NCI-H748 (cell line): ENCODE data around the gene ZNF428.
"Not testable (repeated sequence)": the region's sequence is repeated elsewhere in the genome, so short reads cannot be mapped to it uniquely, and the experiment has no call there.

Experiments
- DNase-seq: peaks from one replicate; lab custom pipeline; 2025; ENCODE audit not compliant: unreplicated experiment; lab: John Stamatoyannopoulos, UW

The ZNF428 gene

GRCh38 chr19:43620061-43621001, 902 bp upstream of the ZNF428 start:
- no peak for DNase-seq

DNA sequence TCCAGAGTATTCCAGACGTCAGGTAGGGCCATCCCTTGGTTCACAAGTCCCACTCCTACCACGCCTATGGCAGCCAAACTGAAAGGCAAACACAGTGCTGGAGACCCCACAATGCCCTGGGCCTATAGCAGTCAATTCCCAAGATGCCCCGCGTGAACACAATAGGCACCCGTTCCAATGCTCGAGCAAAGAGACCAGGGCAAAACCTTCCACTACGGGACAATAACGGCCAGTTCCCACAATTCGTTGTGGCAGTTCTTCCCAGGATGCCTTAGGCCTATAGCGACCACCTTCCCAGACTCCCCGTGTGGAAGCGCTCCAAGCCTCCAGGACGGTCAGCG, 538 bp downstream of the ZNF428 start:
- DNase-seq: peak; percentile 85

DNA sequence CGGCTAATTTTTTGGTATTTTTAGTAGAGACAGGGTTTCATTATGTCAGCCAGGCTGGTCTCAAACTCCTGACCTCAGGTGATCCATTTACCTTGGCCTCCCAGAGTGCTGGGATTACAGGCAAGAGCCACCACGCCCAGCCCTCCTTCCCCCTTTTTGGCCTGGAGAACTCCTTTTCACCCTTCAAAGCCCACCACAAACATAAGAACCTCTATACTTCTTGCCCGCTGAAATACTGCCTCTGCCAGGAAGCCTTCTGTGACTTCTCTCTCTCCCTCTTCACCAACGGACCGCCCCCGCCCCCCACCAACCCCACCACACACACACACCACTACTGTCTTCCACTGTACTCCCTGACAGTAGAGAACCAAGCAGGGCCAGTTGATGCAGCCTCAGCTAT, 2.5 kb downstream of the ZNF428 start:
- DNase-seq: no peak

GRCh38 chr19:43616306-43616705, 3.1 kb downstream of the ZNF428 start:
- DNase-seq: no peak

GRCh38 chr19:43612374-43612773, 7.1 kb downstream of the ZNF428 start:
- no peak for DNase-seq

- DNase-seq: no peak
These were observed 7.6 kb downstream of the ZNF428 start, which contains the start of gene SRRM5 for GRCh38 chr19:43611788-43612187. TSS of gene SRRM5 (plus strand) at chr19:43612088. CDS start at chr19:43612122, 34 bp downstream.

- no peak for DNase-seq
These were observed 8.9 kb downstream of the ZNF428 start for GRCh38 chr19:43610493-43610892.

DNA sequence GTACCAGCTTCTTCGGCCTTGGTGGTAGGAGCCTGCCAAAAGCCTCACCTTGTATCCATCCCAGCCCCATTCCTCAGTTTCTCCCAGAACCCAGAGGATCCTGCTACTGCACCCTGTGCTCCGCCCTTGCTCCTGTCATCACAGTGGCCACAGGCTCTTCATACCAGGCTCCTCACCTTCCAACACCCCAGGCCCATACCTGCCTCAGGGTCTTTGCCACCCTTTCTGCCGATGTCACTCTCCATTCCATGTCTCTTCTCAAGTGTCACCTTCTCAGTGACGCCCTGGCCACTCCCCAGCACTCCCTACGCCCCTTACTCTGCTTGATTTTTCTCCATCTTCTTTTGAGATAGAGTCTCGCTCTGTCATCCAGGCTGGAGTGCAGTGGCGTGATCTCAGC, 9.6 kb downstream of the ZNF428 start:
- DNase-seq: no peak

DNA sequence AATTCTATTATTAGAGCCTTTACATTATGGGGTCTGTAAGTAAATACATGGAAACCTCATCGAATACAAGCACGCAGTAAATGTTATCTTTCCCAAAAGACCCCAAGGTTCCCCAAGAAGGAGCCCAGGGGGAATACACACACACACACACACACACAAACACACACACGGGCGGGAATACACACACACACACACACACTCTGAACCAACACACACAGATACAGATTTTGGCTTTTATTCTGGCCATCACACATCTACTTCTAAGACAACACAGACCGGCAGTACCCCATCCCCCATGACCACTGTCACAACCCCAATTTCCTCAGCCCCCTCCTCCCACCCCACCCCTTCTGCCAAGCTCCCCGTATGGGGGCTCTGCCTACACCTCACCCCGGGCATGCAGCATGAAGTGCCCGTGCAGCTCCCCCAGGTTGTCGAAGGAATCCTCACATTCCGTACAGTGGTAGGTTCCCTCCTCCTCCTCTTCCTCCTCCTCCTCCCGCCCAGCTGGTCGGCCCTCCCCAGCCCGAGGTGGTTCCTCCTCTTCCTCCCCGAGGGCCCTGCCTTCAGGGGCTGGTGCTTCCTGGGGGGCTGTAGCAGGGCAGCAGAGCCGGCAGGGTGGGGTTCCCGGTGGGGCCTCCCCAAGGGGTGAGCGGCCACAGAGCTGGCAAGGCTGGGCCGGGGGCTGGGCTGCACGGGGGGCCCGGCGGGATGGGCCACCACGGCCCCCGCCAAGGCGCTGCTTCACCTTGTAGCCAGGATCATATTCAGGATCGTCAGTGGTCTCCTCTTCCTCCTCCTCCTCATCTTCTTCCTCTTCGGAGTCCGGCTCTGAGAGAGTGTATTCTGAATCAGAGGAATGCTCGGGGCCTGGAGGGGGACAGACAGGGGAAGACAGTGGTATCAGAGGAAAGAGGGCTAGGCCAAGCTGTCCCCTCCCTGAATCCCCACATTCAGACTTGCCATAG, 11.9 kb downstream of the ZNF428 start:
- no peak for DNase-seq

DNA sequence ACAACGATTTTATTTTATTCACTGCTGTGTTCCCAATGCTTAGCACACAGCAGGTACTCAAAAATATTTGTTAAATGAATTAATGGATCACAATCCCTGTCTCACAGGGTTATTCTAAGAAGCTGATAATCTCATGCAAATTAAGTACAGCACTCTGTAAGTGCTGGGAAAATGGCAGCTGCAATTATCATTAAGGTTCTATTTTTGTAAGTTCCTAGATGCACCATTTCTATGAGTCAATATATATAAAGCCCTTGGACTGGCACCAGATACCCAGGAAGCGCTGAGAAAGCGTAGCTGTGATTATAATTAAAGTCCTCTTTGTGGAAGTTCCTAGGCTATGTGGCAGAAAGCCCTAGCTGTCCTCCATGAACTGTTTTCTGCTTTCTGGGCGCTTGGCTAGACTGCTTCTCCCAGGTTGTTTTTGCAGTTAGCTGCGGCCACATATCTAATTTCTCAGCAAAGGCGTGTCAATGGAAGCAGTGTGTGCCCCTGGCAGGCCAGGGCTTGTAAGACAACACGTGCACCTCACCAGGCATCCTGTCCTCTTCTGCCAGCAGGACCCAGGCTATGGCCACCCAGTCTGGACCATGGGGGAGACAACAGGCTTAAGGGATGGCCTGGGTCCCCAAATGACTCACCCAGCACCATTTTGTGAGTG, 12.7 kb downstream of the ZNF428 start:
- no peak for DNase-seq

- DNase-seq: peak; percentile 21
These were observed 13.4 kb downstream of the ZNF428 start for GRCh38 chr19:43605875-43606568.

GRCh38 chr19:43600326-43600725, 19.1 kb downstream of the ZNF428 start:
- not testable (repeated sequence) for DNase-seq

GRCh38 chr19:43599635-43600295, 19.7 kb downstream of the ZNF428 start:
- no peak for DNase-seq

GRCh38 chr19:43598445-43599240, 20.8 kb downstream of the ZNF428 start:
- DNase-seq: no peak

DNA sequence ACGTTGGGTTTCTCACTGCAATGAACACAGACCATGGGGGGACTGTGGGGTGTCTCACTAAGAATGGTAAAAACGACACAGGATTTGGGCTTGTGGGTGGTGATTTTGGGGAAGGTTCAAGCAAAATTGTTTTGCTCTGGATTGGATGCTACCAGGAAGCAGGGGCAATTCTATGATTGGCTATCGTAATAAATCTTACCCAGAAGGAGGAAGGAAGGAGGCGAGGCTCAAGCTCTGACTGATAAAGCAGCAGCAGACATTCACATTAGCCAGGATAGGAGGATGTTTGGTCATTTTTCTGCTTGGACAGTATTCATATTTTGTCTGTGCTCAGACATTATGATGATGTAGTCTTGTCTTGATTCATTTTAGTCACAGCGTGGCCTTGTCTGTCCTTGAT, 21.6 kb downstream of the ZNF428 start:
- DNase-seq: no peak

DNA sequence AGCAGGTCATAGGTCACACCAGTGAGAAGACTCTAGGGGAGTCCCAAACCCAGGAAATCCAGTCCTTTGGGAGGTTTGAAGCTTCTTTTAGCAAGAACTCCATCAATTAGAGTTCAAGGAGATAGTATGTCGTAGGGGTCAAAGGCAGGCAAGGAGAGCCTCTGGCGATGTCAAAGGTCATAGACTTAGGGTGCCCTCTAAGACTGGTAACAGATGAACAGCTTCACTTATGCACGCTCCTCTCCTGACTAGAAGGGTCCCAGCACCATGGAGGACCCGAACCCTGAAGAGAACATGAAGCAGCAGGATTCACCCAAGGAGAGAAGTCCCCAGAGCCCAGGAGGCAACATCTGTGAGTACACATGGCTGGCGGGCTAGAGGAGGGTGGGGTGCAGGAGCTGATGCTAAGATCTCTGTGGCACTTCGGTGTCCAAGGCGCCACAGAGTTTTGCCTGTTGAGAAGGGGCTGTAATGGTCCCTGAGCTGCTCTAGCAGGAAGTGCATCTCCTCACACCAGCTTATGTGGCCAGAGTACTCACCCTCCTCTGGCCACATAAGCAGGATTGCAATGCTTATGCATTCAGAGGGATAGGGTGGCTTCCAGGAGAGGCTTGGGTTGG, 22.5 kb downstream of the ZNF428 start:
- peak; percentile 39 for DNase-seq

GRCh38 chr19:43595999-43596841, 23.2 kb downstream of the ZNF428 start, which contains the start of the genes IRGQ and ZNF576:
TSS of gene IRGQ (minus strand) at chr19:43596134. CDS start at chr19:43595338, 796 bp downstream.
TSS of gene ZNF576 (plus strand) at chr19:43596595. CDS start at chr19:43597109, 514 bp downstream.
- DNase-seq: peak; percentile 100

- peak; percentile 64 for DNase-seq
These were observed 23.8 kb downstream of the ZNF428 start for GRCh38 chr19:43595605-43595998.
